DMS153 treated with DMSO at 0.1 percent for 48 hours (cell line): ENCODE results near the gene SLC4A1AP.
"Not testable (repeated sequence)": the region's sequence is repeated elsewhere in the genome, so short reads cannot be mapped to it uniquely, and the experiment has no call there.

Source experiments
- DNase-seq: peaks from one replicate; lab custom pipeline; 2025; ENCODE audit not compliant: unreplicated experiment; lab: John Stamatoyannopoulos, UW

The SLC4A1AP gene

GRCh38 chr2:27663285-27664153 lies at the start of gene SLC4A1AP, which contains the start of gene SUPT7L:
Gene SLC4A1AP, plus strand, starts transcription at chr2:27663889. Its CDS starts 26 bp downstream, at chr2:27663915.
Gene SUPT7L, minus strand, starts transcription at chr2:27663614. Its CDS starts 1,422 bp downstream, at chr2:27662192.
- DNase-seq, result peak; percentile 52

- no peak for DNase-seq
Measured at GRCh38 chr2:27613985-27614384, 49.7 kb upstream of the SLC4A1AP start.

GRCh38 chr2:27615316-27615715 lies 48.4 kb upstream of the SLC4A1AP start:
- no peak for DNase-seq

GRCh38 chr2:27621524-27621923 lies 42.2 kb upstream of the SLC4A1AP start:
- no peak for DNase-seq

GRCh38 chr2:27622921-27623384 lies 40.7 kb upstream of the SLC4A1AP start:
- DNase-seq, result no peak

GRCh38 chr2:27624943-27625342 lies 38.7 kb upstream of the SLC4A1AP start:
- DNase-seq, result no peak

- not testable (repeated sequence) for DNase-seq
Measured at GRCh38 chr2:27626323-27626722, 37.4 kb upstream of the SLC4A1AP start.

- not testable (repeated sequence) for DNase-seq
Measured at GRCh38 chr2:27626921-27627320, 36.8 kb upstream of the SLC4A1AP start.

GRCh38 chr2:27627963-27628766 lies 35.5 kb upstream of the SLC4A1AP start:
- DNase-seq, result no peak

GRCh38 chr2:27628767-27629709 lies 34.7 kb upstream of the SLC4A1AP start, which contains the start of the genes CCDC121 and GPN1:
Gene CCDC121, minus strand, starts transcription at chr2:27629012. Its CDS starts 1,213 bp downstream, at chr2:27627799.
Gene GPN1, plus strand, starts transcription at chr2:27629050. Its CDS starts 9 bp downstream, at chr2:27629059.
- DNase-seq, result peak; percentile 41

- not testable (repeated sequence) for DNase-seq
Measured at GRCh38 chr2:27630257-27630656, 33.4 kb upstream of the SLC4A1AP start.

- no peak for DNase-seq
Measured at GRCh38 chr2:27634291-27634690, 29.4 kb upstream of the SLC4A1AP start.

GRCh38 chr2:27636766-27637165 lies 26.9 kb upstream of the SLC4A1AP start:
- no peak for DNase-seq

- no peak for DNase-seq
Measured at GRCh38 chr2:27638037-27638637, 25.6 kb upstream of the SLC4A1AP start.

GRCh38 chr2:27638709-27639108 lies 25.0 kb upstream of the SLC4A1AP start:
- no peak for DNase-seq

- no peak for DNase-seq
Measured at GRCh38 chr2:27640722-27641245, 22.9 kb upstream of the SLC4A1AP start.

- no peak for DNase-seq
Measured at GRCh38 chr2:27645197-27645596, 18.5 kb upstream of the SLC4A1AP start.

GRCh38 chr2:27647289-27647688 lies 16.4 kb upstream of the SLC4A1AP start:
- DNase-seq, result no peak

- DNase-seq, result no peak
Measured at GRCh38 chr2:27647737-27648136, 16.0 kb upstream of the SLC4A1AP start.

GRCh38 chr2:27651056-27651455 lies 12.6 kb upstream of the SLC4A1AP start:
- DNase-seq, result no peak
